ENCODE results near the gene HHATL.

HHATL gene

DNA sequence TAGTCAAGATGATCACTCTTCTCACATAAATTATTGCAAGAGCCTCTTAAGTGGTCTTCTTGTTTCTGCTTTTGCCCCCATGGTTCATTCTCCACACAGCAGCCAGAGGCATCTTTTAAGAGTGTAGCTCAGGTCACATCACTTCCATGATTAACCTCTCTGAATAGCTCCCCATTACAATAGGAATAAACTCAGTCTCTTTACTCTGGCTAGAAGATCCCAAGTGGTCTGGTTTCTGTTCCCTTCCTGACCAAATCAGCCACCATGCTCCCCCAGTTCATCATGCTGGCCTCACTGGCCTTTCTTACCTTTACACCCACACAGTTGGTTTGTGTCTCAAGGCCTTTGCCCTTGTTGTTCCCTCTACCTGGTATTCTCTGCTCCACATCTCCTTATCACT lies 8.2 kb downstream of the HHATL start:
- H2AFZ ChIP-seq (ENCODE audit: low read depth, low read length) = no peak overlapping the region
- H3K36me3 ChIP-seq (ENCODE audit: insufficient read depth, low read length) = no peaks in the 10 kb centered on the region
- H3K9me3 ChIP-seq (ENCODE audit: low read length) = no peaks in the 10 kb centered on the region
- H3K4me1 ChIP-seq (ENCODE audit: insufficient read depth, low read length) = no peaks in the 10 kb centered on the region
- no peak overlapping the region for H3K4me3 ChIP-seq (ENCODE audit: low read length)
- peaks cover 22% of the 10 kb centered on the region for H3K27me3 ChIP-seq (ENCODE audit: insufficient read depth, low read length)

DNA sequence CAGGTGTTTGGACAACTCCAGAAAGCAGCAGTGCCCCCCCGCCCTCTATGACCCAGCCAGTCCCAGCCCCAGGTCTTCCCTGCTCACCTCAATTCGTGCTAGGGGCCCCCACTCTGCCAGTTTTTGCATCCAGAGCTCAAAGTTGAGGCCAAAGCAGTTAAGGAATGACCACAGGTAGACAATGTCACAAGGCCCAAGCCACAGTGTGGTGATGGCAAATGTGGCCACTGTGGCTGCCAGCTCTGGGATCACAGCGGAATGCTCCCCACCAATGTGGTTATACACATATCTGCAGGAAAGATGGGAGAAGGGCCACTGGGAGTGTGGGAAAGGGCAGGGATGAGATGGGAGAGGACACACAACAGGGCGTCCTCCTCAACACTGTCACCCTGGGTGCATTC lies 9.1 kb downstream of the HHATL start:
- Histone ChIP-seq H2AFZ (ENCODE audit: low read depth, low read length) (no peak overlapping the region), H3K27me3 (ENCODE audit: insufficient read depth, low read length) (peaks cover 15% of the 10 kb centered on the region), H3K9me3 (ENCODE audit: low read length) (no peaks in the 10 kb centered on the region), H3K4me3 (ENCODE audit: low read length) (no peak overlapping the region), H3K36me3 (ENCODE audit: insufficient read depth, low read length) (no peaks in the 10 kb centered on the region), H3K4me1 (ENCODE audit: insufficient read depth, low read length) (no peaks in the 10 kb centered on the region)

- Histone ChIP-seq H3K4me1 (ENCODE audit: insufficient read depth, low read length) (no peaks in the 10 kb centered on the region), H2AFZ (ENCODE audit: low read depth, low read length) (no peak overlapping the region), H3K9me3 (ENCODE audit: low read length) (no peaks in the 10 kb centered on the region), H3K36me3 (ENCODE audit: insufficient read depth, low read length) (no peaks in the 10 kb centered on the region), H3K27me3 (ENCODE audit: insufficient read depth, low read length) (peaks cover 10% of the 10 kb centered on the region), H3K4me3 (ENCODE audit: low read length) (no peak overlapping the region)
Observed at GRCh38 chr3:42692667-42693529, 9.7 kb downstream of the HHATL start.

GRCh38 chr3:42691816-42692666 lies 10.6 kb downstream of the HHATL start:
- H3K9me3 ChIP-seq (ENCODE audit: low read length) = no peaks in the 10 kb centered on the region

DNA sequence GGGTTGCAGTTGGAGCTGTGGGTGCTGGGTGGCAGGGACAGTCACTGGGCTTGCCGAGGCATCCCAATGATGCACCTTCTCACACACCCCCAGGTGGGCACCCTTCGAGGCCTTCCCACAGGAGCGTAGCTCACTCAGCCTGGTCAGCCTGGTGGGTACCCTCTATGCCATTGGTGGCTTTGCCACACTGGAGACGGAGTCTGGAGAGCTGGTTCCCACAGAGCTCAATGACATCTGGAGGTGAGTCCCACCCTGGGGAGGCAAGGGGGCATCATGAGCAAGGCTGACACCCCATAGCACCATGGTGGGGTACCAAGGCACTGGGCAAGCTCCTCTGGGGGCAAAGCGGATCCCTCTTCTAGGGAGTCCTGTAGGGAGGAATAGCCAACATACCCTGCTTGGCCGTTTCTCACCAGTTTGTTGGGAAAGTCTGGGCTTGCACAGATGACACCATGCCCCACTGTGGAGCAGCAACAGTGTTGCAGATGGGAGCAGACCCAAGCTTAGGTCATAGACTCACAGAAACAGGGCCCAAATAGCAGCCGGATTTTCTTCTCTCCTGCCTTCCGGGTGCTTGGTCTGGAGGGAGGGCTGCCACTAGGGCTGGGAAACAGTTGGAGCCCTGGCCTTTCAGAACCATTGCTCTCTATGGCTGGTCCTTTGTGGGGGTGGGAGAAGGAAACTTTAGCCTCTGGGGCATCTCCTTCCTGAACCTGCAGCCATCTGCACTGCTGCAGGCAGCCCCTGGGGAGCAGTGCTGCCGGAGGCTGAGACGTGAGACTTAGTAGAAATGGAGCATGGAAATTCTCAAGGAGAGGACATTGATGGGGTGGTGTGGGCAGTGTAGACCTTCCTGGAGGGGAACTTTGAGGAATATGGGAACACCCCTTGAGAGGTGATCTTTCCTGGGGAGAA lies 11.6 kb downstream of the HHATL start:
- H3K9me3 ChIP-seq (ENCODE audit: low read length) = peaks cover 4% of the 10 kb centered on the region
- no peaks in the 10 kb centered on the region for H3K4me1 ChIP-seq (ENCODE audit: insufficient read depth, low read length)
- no peak overlapping the region for H3K4me3 ChIP-seq (ENCODE audit: low read length)
- H3K36me3 ChIP-seq (ENCODE audit: insufficient read depth, low read length) = no peaks in the 10 kb centered on the region
- H3K27me3 ChIP-seq (ENCODE audit: insufficient read depth, low read length) = peaks cover 3% of the 10 kb centered on the region
- no peak overlapping the region for H2AFZ ChIP-seq (ENCODE audit: low read depth, low read length)

More at GRCh38 chr3:42691816-42692666, 10.6 kb downstream of the HHATL start:
- Histone ChIP-seq H2AFZ (ENCODE audit: low read depth, low read length) (no peak overlapping the region), H3K4me3 (ENCODE audit: low read length) (no peak overlapping the region), H3K36me3 (ENCODE audit: insufficient read depth, low read length) (no peaks in the 10 kb centered on the region), H3K4me1 (ENCODE audit: insufficient read depth, low read length) (no peaks in the 10 kb centered on the region), H3K27me3 (ENCODE audit: insufficient read depth, low read length) (peaks cover 4% of the 10 kb centered on the region)

DNA sequence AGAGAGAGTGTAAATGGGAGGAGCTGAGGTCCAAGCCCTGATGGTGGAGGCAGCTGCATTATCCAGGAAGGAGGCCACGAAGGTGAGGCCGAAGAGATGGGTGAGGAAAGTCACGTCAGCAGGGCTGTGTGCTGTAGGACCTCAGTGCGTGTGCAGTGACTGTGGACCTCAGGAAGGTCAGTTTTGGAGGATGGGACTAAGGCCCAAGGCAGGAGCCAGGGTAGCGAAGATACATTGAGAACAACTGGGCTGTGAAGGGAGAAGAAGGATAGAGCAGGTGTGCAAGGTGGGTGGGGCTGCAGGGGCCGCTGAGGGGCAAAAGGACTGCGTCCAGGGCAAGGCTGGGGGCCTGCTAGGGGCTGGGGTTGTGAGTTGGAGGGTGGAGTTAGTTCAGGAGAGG lies 12.4 kb downstream of the HHATL start:
- H3K4me3 ChIP-seq (ENCODE audit: low read length) = no peak overlapping the region
- no peaks in the 10 kb centered on the region for H3K36me3 ChIP-seq (ENCODE audit: insufficient read depth, low read length)
- H3K4me1 ChIP-seq (ENCODE audit: insufficient read depth, low read length) = no peaks in the 10 kb centered on the region
- no peaks in the 10 kb centered on the region for H3K27me3 ChIP-seq (ENCODE audit: insufficient read depth, low read length)
- no peak overlapping the region for H2AFZ ChIP-seq (ENCODE audit: low read depth, low read length)
- peaks cover 7% of the 10 kb centered on the region for H3K9me3 ChIP-seq (ENCODE audit: low read length)

DNA sequence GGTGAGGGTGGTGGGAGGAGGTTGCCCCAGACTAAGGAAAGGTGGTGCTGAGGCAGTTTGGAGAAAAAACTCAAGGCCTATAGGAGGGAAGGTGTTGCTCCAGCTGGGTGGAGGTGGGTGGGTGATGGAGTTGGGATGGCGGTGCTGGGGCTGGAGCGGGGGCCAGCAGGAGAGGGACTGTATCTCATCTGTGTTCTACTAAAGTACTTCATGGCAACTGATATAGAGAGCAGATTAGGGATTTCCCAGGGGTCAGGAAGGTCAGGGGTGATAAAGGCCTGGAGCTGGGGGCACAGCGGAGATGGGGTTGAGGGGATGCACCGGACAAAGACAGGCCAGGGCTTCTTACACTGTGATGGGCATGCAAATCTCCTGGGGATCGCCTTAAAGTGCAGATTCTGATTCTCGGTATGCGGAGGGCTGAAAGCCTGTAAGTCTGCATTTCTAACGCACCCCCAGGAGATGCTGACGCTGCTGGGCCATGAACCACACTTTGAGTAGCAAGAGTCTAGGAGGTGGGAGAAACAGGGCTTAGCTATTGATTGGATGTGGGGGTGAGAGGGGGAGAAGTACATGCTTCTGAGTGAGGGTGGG lies 13.1 kb downstream of the HHATL start:
- no peak overlapping the region for H3K4me3 ChIP-seq (ENCODE audit: low read length)
- H3K4me1 ChIP-seq (ENCODE audit: insufficient read depth, low read length) = no peaks in the 10 kb centered on the region
- H3K36me3 ChIP-seq (ENCODE audit: insufficient read depth, low read length) = no peaks in the 10 kb centered on the region
- peaks cover 7% of the 10 kb centered on the region for H3K9me3 ChIP-seq (ENCODE audit: low read length)
- H2AFZ ChIP-seq (ENCODE audit: low read depth, low read length) = no peak overlapping the region
- no peaks in the 10 kb centered on the region for H3K27me3 ChIP-seq (ENCODE audit: insufficient read depth, low read length)

DNA sequence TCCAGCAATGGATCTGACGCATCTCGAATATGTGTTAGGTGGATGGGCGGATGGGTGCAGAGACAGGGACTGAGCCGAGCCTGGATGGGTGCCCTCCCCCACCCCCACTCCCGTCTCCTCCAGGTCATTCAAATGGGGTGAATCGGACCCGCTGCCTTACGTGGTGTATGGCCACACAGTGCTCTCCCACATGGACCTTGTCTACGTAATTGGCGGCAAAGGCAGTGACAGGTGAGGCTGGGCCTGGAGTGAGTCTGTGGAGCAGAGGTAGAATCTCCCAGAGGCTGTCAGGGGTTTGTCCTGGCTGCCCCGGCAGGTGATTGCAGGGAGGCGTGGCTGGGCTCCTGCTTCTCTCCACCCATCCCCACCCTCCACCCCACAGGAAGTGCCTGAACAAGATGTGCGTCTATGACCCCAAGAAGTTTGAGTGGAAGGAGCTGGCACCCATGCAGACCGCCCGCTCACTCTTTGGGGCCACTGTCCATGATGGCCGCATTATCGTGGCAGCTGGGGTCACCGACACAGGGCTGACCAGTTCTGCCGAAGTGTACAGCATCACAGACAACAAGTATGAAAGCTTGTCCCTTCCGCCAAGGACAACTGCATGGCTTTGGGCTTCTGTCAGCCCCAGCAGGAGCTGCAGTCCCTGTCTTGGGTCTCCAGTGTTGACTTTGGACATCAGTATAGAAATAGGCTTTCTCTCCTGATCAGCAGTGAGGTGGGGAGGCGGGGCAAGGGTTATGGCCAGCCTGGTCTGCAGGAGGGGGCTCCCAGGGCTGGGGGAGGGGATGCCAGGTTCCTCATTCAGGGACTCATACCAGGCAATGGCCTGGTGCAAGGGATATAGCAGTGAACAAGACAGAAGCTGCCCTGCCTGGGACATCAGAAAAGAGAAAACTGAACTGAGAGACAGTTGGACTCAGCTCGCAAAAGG lies 13.8 kb downstream of the HHATL start:
- no peak overlapping the region for H2AFZ ChIP-seq (ENCODE audit: low read depth, low read length)
- no peaks in the 10 kb centered on the region for H3K27me3 ChIP-seq (ENCODE audit: insufficient read depth, low read length)
- H3K9me3 ChIP-seq (ENCODE audit: low read length) = peaks cover 7% of the 10 kb centered on the region
- H3K4me1 ChIP-seq (ENCODE audit: insufficient read depth, low read length) = no peaks in the 10 kb centered on the region
- H3K36me3 ChIP-seq (ENCODE audit: insufficient read depth, low read length) = no peaks in the 10 kb centered on the region
- no peak overlapping the region for H3K4me3 ChIP-seq (ENCODE audit: low read length)

- Histone ChIP-seq H3K4me3 (ENCODE audit: low read length) (no peak overlapping the region), H3K27me3 (ENCODE audit: insufficient read depth, low read length) (no peaks in the 10 kb centered on the region), H2AFZ (ENCODE audit: low read depth, low read length) (no peak overlapping the region), H3K36me3 (ENCODE audit: insufficient read depth, low read length) (no peaks in the 10 kb centered on the region), H3K9me3 (ENCODE audit: low read length) (peaks cover 7% of the 10 kb centered on the region), H3K4me1 (ENCODE audit: insufficient read depth, low read length) (no peaks in the 10 kb centered on the region)
Observed at GRCh38 chr3:42688016-42688415, 14.6 kb downstream of the HHATL start.

- no peaks in the 10 kb centered on the region for H3K4me1 ChIP-seq (ENCODE audit: insufficient read depth, low read length)
- H3K27me3 ChIP-seq (ENCODE audit: insufficient read depth, low read length) = no peaks in the 10 kb centered on the region
- H3K4me3 ChIP-seq (ENCODE audit: low read length) = no peak overlapping the region
- peaks cover 7% of the 10 kb centered on the region for H3K9me3 ChIP-seq (ENCODE audit: low read length)
- no peaks in the 10 kb centered on the region for H3K36me3 ChIP-seq (ENCODE audit: insufficient read depth, low read length)
- no peak overlapping the region for H2AFZ ChIP-seq (ENCODE audit: low read depth, low read length)
Observed at GRCh38 chr3:42686832-42687650, 15.6 kb downstream of the HHATL start.
